Upper lobe of left lung (tissue), 4 donors: ENCODE results near the gene GNAS.

Experiments used
- POLR2A ChIP-seq, 4 donors: fragments of 450-650 bp; IDR thresholded peaks; one replicate each; pipeline ENCODE4 v1.5.1; 2016 to 2017; ENCODE audit warnings: antibody characterized with exemption in 4 of 4, mild to moderate bottlenecking in 2 of 4
- TF ChIP-seq, protein P1 (sequence below), 6 experiments: fragments of 450-650 bp in 4 of 6; fragments of 200-600 bp in 2 of 6; sonication (generic) in 2 of 6; IDR thresholded peaks; one replicate each; pipeline ENCODE4 v1.5.1; 2016 to 2019; ENCODE audit warnings: antibody characterized with exemption in 6 of 6

DNA sequence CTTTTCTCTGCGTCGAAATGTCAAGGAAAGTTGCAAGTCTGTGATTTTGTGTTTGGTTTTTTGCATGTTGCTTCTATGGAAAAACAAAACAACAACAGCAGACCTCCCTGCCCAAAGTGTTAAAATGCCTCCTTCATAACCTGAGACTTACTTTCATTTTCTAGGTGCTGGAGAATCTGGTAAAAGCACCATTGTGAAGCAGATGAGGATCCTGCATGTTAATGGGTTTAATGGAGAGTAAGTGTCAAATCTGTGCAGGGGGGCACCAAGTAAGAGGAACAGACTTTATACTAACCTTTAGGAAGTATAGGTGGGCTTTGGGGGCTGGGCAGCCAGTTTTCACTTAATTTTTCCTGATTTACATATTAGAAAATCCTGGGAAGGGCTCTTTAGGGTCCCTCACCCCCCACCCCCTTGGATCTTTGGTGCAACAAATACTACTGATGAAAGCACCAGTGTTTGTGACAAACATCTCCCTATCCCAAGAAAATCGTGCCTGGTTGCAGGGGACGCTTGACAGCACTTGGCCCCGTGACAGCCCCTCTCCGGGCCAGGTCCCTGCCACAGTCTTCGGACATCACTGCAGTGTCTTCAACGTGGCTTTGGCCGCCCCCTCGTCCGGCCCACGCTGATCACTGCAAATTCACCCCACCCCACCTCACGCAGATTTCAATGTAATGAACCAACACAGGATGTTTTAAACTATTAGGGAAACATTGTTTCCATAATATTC is 43.1 kb downstream of the GNAS start:
- TF ChIP-seq, protein P1, sequence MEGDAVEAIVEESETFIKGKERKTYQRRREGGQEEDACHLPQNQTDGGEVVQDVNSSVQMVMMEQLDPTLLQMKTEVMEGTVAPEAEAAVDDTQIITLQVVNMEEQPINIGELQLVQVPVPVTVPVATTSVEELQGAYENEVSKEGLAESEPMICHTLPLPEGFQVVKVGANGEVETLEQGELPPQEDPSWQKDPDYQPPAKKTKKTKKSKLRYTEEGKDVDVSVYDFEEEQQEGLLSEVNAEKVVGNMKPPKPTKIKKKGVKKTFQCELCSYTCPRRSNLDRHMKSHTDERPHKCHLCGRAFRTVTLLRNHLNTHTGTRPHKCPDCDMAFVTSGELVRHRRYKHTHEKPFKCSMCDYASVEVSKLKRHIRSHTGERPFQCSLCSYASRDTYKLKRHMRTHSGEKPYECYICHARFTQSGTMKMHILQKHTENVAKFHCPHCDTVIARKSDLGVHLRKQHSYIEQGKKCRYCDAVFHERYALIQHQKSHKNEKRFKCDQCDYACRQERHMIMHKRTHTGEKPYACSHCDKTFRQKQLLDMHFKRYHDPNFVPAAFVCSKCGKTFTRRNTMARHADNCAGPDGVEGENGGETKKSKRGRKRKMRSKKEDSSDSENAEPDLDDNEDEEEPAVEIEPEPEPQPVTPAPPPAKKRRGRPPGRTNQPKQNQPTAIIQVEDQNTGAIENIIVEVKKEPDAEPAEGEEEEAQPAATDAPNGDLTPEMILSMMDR (IDR thresholded peaks at IDR 0.05) = no peak
- TF ChIP-seq POLR2A (IDR thresholded peaks at IDR 0.05) = no peak
